GM21723 (cell line): Measurements from ENCODE around the gene CEP295NL.
A peak's percentile ranks its signal among the peaks of the same experiment; 100 is the strongest.
"Not testable (repeated sequence)": the region's sequence is repeated elsewhere in the genome, so short reads cannot be mapped to it uniquely, and the experiment has no call there.

Source experiments
- ATAC-seq: cut with Tn5 transposase; IDR thresholded peaks from one replicate; pipeline ENCODE4 v1.9.1; 2021; ENCODE audit warnings: mild to moderate bottlenecking, moderate library complexity; ENCODE audit not compliant: unreplicated experiment

Gene CEP295NL

GRCh38 chr17:78868391-78868790, 34.6 kb downstream of the CEP295NL start:
- no peak for ATAC-seq

- not testable (repeated sequence) for ATAC-seq
Measured at GRCh38 chr17:78867046-78867445, 36.0 kb downstream of the CEP295NL start.

- no peak for ATAC-seq
Measured at GRCh38 chr17:78865682-78866390, 37.2 kb downstream of the CEP295NL start.

DNA sequence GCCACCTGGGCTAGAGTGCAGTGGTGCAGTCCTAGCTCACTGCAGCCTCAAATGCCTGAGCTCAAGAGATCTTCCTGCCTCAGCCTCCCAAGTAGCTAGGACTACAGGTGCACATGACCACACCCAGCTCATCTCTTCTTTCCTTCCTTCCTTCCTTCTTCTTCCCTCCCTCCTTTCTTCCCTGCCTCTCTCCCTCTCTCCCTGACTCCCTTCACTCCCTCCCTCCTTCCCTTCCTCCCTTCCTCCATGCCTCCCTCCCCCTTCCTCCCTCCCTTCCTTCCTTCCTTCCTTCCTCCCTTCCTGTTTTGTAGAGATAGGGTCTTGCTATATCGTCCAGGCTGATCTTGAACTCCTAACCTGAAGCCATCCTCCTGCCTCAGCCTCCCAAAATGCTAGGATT, 38.9 kb downstream of the CEP295NL start:
- no peak for ATAC-seq

- no peak for ATAC-seq
Measured at GRCh38 chr17:78862073-78863023, 40.7 kb downstream of the CEP295NL start.

DNA sequence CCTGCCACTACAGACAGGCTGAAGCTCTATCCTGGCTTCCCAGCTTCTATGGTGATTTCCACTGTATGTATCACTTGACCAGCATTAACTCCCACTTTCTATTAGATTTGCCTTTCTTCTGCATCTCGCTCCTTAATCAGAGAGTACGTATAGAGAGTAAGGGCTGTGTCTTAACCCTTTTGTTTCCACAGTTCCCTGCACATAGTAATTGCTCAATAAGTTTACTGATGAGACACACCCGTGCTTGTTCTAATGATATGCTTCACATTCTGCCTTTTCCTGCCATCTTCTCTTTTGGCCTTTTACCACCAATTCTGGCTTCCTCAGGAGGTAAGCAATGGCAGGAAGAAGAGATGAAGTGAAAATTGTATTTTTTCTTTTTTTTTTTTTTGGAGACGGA, 41.8 kb downstream of the CEP295NL start:
- ATAC-seq = no peak

DNA sequence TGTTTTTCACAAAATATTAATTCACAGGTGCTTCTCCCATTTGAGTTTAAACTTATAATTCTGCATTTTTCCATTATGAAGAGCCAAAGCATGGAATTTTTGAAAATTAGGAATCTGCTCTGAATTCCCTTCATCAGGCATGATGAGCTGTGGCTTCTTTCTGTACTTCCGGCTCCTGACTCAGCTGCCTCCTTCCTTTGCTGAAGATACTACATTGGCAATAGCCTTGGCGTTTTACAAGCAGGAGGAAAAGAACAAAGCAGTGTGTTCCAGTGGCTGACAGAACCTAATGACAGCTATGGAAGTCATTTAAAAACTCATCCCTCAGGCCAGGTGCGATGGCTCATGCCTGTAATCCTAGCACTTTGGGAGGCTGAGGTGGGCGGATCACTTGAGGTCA, 44.0 kb downstream of the CEP295NL start:
- no peak for ATAC-seq

GRCh38 chr17:78857266-78857665, 45.7 kb downstream of the CEP295NL start:
- no peak for ATAC-seq

- no peak for ATAC-seq
Measured at GRCh38 chr17:78855561-78856165, 47.3 kb downstream of the CEP295NL start.

GRCh38 chr17:78854508-78854907, 48.5 kb downstream of the CEP295NL start:
- no peak for ATAC-seq

- ATAC-seq = no peak
Measured at GRCh38 chr17:78853926-78854394, 49.0 kb downstream of the CEP295NL start.

DNA sequence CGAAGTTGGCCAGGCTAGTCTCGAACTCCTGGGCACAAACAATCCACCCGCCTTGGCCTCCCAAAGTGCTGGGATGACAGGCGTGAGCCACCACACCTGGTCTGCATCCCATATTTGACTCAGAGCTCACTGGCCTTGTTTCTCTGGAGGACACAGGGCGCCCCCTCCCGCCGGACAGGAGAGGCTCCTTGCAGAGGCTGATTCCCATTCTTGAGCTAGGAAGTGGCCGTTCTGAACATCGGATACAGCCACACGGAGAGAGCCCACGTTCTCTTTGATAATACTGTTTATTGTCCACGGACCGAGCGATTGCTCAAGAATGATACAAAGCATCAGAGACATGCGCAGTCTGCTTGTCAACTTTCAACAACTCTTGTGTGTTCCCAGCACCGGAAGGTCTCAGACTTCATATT, 50.3 kb downstream of the CEP295NL start:
- no peak for ATAC-seq

DNA sequence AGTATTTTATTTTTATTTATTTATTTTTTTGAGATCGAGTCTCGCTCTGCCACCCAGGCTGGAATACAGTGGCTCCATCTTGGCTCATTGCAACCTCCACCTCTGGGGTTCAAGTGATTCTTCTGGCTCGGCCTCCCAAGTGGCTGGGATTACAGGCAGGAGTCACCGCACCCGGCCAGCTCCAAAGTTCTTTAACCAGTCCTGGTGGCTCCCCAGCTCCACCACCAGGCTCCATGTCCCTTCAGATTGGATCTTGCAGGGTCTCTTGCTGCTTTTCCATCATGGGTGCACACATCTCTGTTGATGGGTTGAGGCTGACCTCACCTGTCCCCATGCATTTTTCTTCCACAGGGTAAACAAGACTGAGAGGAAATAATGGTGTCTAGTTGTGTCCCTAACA, 54.0 kb downstream of the CEP295NL start:
- ATAC-seq = no peak

- ATAC-seq = no peak
Measured at GRCh38 chr17:78847052-78847451, 55.9 kb downstream of the CEP295NL start.

DNA sequence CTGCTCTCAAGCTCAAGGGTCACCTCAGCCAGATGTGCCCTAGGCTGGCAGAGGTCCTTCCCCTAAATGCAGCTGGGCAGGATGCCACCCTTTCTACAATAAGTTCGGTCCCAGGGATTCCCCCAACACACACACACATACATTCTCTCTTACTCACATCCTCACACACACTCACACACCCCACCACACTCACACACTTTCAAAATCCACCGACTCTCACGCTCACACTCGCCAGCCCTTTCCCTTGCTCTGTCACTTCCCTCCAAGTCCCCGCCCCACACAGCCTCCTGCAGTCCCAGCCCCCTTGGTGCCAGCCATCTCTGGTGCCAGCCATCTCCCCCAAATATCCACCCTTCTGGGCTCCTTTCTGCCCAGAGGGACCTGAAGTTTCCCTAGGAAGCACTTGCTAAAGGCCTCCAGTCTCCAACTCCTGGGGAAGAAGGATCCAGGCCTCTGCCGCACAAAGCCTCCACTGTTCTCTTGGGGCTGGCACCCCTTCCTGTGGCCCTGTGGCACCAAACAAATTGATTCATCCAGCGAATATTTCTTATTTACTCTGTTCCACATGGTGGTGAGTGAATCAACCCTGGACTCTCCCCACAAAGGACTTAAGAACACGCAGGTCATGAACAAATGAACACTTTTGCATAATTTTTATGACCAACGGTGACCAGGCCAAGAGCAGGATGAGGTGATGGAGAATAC, 58.5 kb downstream of the CEP295NL start:
- ATAC-seq = no peak

GRCh38 chr17:78842881-78843565, 60.0 kb downstream of the CEP295NL start:
- no peak for ATAC-seq

- ATAC-seq = peak; percentile 86
Measured at GRCh38 chr17:78840780-78841611, 62.0 kb downstream of the CEP295NL start, which contains the start of gene USP36. Gene USP36, minus strand, starts transcription at chr17:78840814. Its CDS starts 4,451 bp downstream, at chr17:78836363.
